MG63 (cell line): Measurements from ENCODE around the gene POLR2C. TPM values are rescaled to one million over a fixed set of nuclear protein-coding genes. Genes with fewer than 3 reads are reported as not detected.
"Not testable (repeated sequence)": the region's sequence is repeated elsewhere in the genome, so short reads cannot be mapped to it uniquely, and the experiment has no call there.

Experiments used
- DNase-seq: peaks from one replicate; pipeline ENCODE4 v3.0.0-alpha.2; 2020
- H3K27me3 ChIP-seq: fragments of 250-450 bp; sonication (Bioruptor Pico); 2 replicates; pipeline ENCODE4 v1.5.1; 2020; ENCODE audit warnings: mild to moderate bottlenecking, moderate library complexity
- H3K36me3 ChIP-seq: fragments of 250-450 bp; sonication (Bioruptor Pico); 2 replicates; pipeline ENCODE4 v1.5.1; 2020; ENCODE audit warnings: mild to moderate bottlenecking, moderate library complexity
- H3K4me3 ChIP-seq: fragments of 250-450 bp; sonication (Bioruptor Pico); 2 replicates; pipeline ENCODE4 v1.5.1; 2020; ENCODE audit warnings: mild to moderate bottlenecking, moderate library complexity
- H3K9me3 ChIP-seq: fragments of 250-450 bp; sonication (Bioruptor Pico); 2 replicates; pipeline ENCODE4 v1.5.1; 2020; ENCODE audit warnings: mild to moderate bottlenecking, moderate library complexity
- total RNA-seq: library from RNA; depleted of rRNA; stranded (reverse); fragments of >200 nt; shearing (Covaris generic); gene quantifications from 2 replicates; pipeline ENCODE4 v1.2.3, GENCODE V29; 2014; ENCODE audit warnings: low replicate concordance

POLR2C gene
- total RNA-seq, 1 experiment from 2014 or later: 482 TPM

DNA sequence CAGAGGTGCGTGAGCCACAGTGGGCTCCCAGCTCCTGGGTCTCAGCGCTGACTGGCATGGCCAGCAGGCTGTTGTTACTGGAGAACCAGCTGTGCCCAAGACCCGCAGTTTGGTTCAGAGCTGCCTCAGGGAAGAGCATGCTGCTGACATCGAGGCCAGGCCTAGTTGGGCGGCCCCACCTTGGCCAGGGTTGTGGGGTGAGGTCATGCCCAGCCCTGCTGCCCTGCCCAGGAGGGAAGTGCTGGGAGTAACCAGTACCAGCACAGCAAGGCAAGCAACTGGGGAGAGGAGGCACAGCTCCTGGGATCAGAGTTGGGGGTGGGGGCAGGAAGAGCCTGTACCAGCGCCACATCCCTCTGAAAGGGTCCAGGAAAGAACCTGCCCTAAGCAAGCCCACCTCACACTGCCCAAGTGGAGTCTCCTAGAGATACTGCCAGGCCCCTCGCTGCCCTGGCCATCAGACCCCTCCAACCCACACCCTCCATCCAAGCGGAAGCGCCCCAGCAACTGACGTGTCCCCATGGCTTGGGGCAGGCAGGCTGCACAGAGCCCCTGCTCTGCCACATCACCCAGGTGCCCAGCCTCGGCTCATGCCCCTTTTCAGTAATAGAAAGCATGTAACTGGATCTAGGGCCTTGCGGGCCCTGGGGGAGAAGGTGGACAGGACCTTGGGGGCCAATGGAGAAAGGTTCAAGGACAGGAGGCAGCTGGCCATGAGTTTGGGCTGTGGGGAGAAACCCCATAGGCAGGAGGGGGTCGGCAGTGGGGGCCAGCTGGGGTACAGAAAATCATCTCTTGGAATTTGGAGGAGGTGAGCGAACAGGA is 22.8 kb downstream of the POLR2C start:
- H3K4me3 ChIP-seq: peak overlapping the region; percentile 59
- H3K27me3 ChIP-seq: peaks cover under 1% of the 10 kb centered on the region; the same call in 1 of the 2 replicates
- no peaks in the 10 kb centered on the region for H3K36me3 ChIP-seq
- H3K9me3 ChIP-seq: no peaks in the 10 kb centered on the region
- peak; percentile 62 for DNase-seq

DNA sequence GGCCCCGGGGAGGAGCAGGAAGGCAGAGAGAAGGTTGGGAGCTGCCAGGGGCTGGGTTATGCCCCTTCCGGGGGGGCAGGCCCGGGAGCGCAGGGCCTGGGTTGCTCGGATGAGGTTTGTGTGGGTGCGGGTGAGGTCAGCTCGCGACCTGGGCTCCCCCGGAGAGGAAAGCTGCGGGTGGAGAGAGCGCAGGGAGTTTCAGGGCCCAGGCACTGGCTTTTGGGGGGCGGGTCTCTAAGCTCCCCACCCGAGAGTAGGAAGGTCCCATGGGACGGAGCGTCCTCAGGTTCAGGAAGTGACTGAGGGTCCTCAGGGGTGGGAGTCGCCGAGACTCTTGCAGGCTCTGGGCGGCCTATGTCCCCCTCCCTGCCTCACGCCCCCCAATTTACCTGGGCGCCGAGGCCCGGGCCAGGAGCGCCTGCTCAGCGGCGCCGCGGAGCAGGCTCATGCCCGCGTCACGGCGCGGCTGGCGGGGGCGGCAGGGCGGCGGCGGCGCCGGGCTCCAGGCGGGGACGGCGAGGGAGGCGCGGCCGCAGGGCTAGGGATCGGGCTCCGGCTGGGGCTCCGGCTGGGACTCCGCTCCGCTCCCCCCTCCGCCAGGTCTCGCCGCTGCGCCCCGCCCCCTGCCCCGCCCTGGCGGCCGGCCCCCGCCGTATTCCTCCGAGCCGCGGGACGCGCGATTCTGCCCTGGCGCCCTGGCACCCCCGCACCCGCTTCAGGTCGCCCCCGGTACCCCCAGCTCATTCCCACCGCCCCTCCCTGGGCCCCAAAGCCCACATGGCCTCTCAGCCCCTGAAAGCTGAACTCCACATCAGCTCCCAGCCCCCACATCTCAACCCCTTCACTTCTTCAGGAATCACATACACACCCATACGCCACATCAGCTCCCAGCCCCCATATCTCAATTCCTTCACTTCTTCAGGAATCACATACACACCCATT is 23.7 kb downstream of the POLR2C start, which contains the start of gene DOK4:
DOK4 (minus strand) TSS at position 578 of the 942 bp plus-strand sequence. CDS start 6,986 bp downstream, outside the sequence.
- H3K36me3 ChIP-seq: no peaks in the 10 kb centered on the region
- DNase-seq: peak; percentile 93

DNA sequence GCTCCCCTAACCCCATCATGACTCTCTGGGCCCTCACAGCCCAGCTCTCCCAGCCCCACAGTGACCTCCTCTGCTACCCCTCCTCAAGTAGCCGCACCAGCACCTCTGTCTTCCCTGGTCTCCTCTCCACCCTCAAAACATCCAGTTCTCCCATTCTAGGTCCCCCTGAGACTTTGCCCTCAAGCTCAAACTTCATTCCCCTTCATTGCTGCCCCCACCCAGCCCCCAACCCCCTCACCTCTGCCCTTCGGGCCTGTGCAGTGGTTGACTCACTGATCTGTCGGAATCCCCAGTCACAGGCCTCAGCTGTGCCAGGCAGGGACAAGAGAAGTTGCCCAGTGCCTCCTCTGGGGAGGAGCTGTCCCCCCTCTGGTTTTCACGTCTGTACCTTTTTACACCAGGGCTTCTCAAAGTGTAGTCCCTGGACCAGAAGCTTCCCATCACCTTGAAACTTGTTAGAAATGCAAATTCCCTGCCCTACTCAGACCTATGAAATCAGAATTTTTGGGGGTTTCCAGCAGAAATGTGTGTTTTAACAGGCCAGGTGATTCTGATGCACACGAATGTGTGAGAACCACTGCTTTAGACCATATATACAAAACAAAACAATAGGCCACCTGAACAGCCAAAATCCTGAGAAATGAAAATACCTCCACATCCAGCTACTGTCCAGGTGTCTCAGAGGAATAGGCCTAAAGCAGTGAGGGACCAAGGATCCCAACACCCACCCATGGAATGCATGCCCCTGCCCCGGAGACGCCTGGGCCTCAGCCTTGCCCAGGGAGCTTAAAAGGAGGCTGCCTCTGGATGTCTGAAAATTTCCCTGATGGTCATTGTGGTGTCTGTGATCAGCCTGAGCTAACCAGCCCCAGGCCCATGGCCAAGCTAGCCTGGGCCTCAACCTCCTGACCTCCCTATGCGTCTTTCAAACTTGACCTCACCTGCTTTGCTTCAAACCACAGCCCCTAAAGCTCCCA is 24.7 kb downstream of the POLR2C start:
- no peaks in the 10 kb centered on the region for H3K36me3 ChIP-seq
- H3K9me3 ChIP-seq: no peaks in the 10 kb centered on the region
- DNase-seq: no peak
- H3K27me3 ChIP-seq: peaks cover 8% of the 10 kb centered on the region
- peak overlapping the region; percentile 51 for H3K4me3 ChIP-seq

More for the DNA sequence above, 23.7 kb downstream of the POLR2C start, which contains the start of gene DOK4:
- no peaks in the 10 kb centered on the region for H3K9me3 ChIP-seq
- peaks cover 2% of the 10 kb centered on the region; the same call in 1 of the 2 replicates for H3K27me3 ChIP-seq
- peak within 1 kb of the TSS; percentile 59 for H3K4me3 ChIP-seq

DNA sequence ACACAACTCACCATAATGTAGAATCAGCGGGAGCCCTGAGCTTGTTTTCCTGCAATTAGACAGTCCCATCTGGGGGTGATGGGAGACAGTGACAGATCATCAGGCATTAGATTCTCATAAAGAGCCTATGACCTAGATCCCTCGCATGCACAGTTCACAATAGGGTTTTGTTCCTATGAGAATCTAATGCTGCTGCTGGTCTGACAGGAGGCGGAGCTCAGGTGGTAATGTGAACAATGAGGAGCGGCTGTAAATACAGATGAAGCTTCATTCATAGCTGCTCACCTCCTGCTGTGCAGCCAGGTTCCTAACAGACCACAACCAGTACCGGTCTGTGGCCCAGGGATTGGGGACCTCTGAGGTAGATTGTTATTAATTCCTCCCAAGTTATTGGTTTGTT is 26.8 kb downstream of the POLR2C start:
- Histone ChIP-seq H3K4me3 (no peak overlapping the region), H3K27me3 (peaks cover 8% of the 10 kb centered on the region), H3K9me3 (no peaks in the 10 kb centered on the region), H3K36me3 (no peaks in the 10 kb centered on the region)
- no peak for DNase-seq

DNA sequence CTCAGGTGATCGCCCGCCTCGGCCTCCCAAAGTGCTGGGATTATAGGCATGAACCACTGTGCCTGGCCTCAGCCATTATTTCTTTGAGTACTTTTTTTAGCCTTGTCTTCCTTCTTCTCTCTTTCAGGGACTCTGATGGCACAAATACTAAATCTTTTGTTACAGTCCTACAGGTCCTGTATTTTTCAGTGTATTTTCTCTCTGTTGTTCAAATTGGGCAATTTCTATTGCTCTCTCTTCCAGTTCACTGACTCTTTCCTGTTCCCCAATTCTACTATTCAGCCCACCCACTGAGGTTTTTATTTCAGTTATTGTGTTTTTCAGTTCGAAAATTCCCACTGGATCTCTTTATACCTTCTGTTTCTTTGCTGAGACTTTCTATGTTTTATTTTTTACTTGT is 31.3 kb downstream of the POLR2C start:
- Histone ChIP-seq H3K27me3 (peaks cover 8% of the 10 kb centered on the region), H3K36me3 (no peaks in the 10 kb centered on the region), H3K4me3 (no peak overlapping the region), H3K9me3 (no peaks in the 10 kb centered on the region)
- DNase-seq: no peak

DNA sequence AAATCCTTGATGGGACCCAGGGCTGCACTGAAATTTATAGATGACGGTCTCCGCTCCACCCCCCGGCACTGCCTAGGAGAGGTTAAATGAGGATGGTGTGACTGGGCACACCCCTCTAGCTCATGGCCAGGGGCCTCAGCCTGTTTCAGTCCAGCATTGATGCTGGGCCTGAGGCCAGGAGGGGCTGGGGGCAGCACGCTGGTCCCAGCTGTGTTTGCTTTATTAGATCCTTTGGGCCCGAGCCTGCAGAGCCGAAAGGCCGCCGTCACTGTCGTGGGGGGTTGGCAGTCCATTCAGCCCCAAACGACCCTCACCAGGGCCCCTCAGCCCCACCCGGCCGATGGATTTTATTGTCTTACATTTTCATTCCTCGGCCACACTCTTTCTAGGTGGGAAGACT is 34.6 kb downstream of the POLR2C start:
- no peaks in the 10 kb centered on the region; the same call in 1 of the 2 replicates for H3K27me3 ChIP-seq
- no peaks in the 10 kb centered on the region for H3K36me3 ChIP-seq
- DNase-seq: no peak
- no peaks in the 10 kb centered on the region for H3K9me3 ChIP-seq
- no peak overlapping the region for H3K4me3 ChIP-seq

DNA sequence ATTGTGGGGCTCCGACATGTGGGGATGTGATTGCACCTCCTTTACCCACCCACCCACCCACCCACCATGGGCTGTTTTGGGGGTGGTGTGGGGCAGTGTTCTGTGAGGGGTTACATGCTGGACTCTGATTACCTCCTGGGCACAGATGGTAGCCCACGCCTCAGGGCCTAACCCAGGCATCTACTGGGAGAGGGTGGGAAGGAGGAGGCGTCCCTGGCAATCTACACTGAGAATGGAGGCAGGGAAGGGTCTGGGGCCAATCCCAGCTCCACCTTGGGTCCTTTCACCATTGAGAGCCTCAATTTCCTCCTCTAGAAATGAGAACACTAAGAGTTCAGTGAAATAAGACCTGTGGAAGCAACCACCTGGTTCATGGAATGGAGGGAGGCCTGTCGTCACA is 35.6 kb downstream of the POLR2C start:
- no peaks in the 10 kb centered on the region for H3K36me3 ChIP-seq
- no peaks in the 10 kb centered on the region for H3K9me3 ChIP-seq
- H3K27me3 ChIP-seq: no peaks in the 10 kb centered on the region; the same call in 1 of the 2 replicates
- H3K4me3 ChIP-seq: no peak overlapping the region
- no peak for DNase-seq

DNA sequence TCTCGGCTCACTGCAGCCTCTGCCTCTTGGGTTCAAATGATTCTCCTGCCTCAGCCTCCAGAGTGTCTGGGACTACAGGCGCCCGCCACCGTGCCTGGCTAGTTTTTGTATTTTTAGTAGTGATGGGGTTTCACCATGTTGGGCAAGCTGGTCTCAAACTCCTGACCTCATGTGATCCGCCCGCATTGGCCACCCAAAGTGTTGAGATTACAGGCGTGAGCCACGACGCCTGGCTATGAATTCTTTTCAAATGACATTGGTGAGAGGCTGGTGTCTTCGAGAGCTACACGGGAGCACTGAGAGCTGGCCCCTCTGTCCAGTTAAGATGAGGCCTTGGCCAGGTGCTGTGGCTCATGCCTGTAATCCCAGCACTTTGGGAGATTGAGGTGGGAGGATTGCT is 37.5 kb downstream of the POLR2C start:
- DNase-seq, H3K36me3 ChIP-seq, H3K4me3 ChIP-seq, H3K9me3 ChIP-seq, H3K27me3 ChIP-seq: not testable (repeated sequence)

DNA sequence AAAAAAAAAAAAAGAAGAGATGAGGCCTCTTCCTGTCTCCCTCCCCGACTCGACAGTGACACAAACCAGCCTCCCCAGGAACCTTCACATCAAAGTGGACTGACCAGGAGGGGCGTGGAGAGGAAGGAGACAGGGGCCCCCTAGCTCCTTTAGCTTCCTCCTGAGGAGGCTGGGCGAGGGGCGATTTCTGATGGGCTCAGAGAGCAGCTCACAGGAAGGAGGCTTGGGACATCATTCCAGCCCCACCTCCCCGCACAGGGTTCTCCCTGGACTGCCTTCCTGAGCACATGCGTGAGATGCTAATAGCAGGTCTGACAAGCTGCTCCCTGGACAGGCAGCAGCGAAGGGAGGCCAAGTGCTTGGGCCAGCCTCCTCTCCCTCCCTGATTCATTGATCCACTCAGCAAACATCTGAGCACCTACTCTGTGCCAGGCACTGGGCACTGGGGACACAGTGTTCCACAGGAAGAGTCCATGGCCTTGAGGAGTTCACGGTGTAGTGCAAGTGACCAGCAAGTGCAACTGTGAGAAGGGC is 38.2 kb downstream of the POLR2C start:
- Histone ChIP-seq H3K36me3 (no peaks in the 10 kb centered on the region), H3K9me3 (no peaks in the 10 kb centered on the region), H3K4me3 (no peak overlapping the region), H3K27me3 (no peaks in the 10 kb centered on the region; the same call in 1 of the 2 replicates)
- DNase-seq: no peak

DNA sequence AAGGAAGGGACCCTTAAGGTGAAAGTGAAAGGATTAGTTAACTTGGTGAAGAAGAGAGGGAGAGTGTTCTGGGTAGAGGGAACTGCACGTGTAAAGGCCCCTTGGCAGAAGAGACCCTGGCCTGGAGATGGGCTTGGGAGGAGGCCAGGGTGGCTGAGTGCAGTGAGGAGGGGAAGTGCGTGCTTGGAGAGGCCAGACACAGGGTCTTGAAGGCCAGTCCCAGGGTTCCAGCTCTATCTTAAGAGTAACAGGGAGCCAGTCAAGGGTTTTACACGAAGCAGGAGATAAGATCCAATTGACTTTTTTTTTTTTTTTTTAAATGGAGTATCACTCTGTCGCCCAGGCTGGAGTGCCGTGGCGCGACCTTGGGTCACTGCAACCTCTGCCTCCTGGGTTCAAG is 39.0 kb downstream of the POLR2C start:
- no peaks in the 10 kb centered on the region for H3K9me3 ChIP-seq
- no peaks in the 10 kb centered on the region for H3K36me3 ChIP-seq
- H3K27me3 ChIP-seq: no peaks in the 10 kb centered on the region; the same call in 1 of the 2 replicates
- no peak overlapping the region for H3K4me3 ChIP-seq
- no peak for DNase-seq

DNA sequence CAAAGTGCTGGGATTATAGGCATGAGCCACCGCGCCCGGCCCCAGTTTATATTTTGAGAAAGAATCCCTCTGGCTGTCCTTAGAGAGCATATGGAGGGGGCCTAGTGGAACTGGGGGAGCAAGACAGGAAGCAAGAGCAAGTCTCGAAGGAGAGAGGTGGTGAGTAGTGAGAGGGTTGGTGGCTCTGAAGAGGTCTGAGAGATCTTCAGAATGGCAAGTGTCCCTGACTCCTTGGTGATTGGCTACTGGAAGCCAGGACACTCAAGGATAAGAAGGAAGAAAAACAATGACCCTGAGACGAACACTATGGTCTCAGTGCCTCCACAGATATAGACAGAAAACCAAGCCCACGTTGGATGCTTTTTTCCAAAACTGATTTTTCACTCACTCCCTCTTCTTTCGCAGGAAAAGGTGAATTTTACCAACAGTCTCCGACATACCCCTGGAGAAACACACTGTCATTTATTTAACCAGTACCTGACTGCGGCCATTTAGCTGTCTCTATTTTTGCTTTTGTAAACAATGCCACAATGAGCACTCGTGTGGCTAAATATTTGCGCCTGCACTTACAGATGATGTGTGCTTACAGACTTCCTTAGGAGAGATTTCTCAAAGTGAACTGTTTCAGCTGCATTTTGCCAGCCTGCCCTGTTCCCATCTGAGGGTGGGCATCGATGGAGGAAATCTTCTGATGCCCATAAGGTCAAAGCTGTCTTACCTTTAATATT is 39.7 kb downstream of the POLR2C start:
- H3K9me3 ChIP-seq: no peaks in the 10 kb centered on the region
- no peaks in the 10 kb centered on the region for H3K36me3 ChIP-seq
- H3K27me3 ChIP-seq: no peaks in the 10 kb centered on the region; the same call in 1 of the 2 replicates
- no peak for DNase-seq
- no peak overlapping the region for H3K4me3 ChIP-seq

DNA sequence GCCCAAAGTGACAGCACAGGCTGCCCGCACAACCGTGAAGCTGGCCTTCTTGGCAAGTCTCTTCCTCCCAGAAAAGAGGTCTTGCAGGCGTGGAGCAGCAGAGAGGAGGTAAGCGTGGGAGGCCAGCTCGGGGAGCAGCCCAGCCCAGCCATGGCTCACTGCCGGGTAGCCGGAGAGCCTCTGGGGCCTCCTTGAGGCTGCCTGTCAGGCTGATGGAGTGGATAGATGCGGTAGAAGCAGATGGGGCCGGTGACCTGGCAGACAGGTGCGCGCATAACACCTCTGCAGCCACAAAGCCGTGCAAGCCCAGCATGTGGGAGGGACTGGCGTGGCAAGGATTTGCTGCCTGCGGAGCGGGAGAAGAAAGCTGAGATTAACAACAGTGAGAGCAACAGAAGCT is 40.9 kb downstream of the POLR2C start:
- Histone ChIP-seq H3K27me3 (no peaks in the 10 kb centered on the region; the same call in 1 of the 2 replicates), H3K4me3 (no peak overlapping the region), H3K9me3 (no peaks in the 10 kb centered on the region), H3K36me3 (no peaks in the 10 kb centered on the region)
- no peak for DNase-seq

DNA sequence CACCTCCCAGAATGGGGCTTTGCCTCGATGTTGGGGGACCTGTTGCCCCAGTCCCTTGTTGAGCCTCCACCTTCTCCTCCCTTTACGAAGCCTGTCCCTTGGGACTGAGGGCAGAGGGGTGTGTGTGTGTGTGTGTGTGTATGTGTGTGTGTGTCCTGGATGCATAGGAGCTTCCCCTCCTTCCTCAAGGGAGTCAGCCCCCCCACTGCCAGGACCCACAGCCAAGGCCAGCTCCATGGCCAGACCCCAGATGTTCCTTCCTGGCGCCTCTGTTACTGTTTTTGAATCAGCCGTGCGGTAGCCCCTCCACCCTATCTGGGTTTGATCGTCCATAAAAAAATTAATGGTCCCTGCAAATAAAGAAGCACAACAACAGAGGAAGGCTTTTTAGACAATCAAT is 41.5 kb downstream of the POLR2C start:
- H3K27me3 ChIP-seq: no peaks in the 10 kb centered on the region; the same call in 1 of the 2 replicates
- no peak overlapping the region for H3K4me3 ChIP-seq
- no peaks in the 10 kb centered on the region for H3K36me3 ChIP-seq
- no peaks in the 10 kb centered on the region for H3K9me3 ChIP-seq
- DNase-seq: no peak

DNA sequence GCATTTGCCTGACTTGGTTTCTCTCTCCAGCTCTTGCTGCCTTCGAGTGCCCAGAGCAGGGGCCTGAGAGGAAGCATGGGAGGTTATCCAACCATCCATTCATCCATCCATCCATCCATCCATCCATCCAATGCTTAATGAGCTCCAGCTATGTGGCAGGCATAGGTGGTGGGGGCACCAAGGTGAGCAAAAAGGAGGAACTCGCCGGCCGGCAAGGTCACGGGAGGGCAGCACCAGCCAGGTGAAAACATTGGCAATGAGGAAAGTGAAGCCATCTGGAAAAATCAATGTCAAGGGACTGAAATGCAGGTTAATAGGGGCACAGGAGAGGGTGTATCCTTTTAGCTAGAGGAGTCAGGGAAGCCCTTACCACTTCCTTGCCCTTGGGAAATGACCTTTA is 42.0 kb downstream of the POLR2C start:
- H3K27me3 ChIP-seq: no peaks in the 10 kb centered on the region; the same call in 1 of the 2 replicates
- no peaks in the 10 kb centered on the region for H3K9me3 ChIP-seq
- no peak overlapping the region for H3K4me3 ChIP-seq
- no peaks in the 10 kb centered on the region for H3K36me3 ChIP-seq
- no peak for DNase-seq

DNA sequence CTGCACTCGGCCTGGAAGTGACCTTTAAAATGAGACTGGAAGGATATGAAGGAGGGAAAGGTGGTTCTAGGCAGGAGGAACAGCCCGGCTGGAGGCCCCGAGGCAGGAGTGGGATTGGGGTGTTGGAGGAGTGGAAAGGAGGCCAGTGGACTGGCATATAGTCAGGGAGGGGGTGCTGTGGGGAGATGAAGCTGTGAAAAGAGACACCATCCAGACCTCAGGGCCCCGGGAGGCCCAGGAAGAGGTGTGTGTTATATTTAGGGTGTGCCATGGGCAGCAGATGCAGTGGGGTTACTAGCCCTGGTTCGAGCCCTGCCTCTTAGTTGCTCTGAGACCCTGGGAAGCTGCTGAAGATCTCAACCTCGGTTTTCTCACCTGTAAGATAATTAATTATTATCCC is 42.7 kb downstream of the POLR2C start:
- H3K36me3 ChIP-seq: no peaks in the 10 kb centered on the region
- no peaks in the 10 kb centered on the region; the same call in 1 of the 2 replicates for H3K27me3 ChIP-seq
- H3K9me3 ChIP-seq: no peaks in the 10 kb centered on the region
- no peak overlapping the region for H3K4me3 ChIP-seq
- no peak for DNase-seq
